Gastrocnemius medialis (tissue), 4 donors: ENCODE measurements around the gene UCK2. TPM values are rescaled to one million over a fixed set of nuclear protein-coding genes. Genes with fewer than 3 reads are reported as not detected.

ENCODE experiments used
- ATAC-seq, 2 donors: fragments of 150-250 bp; one replicate each; pipeline ENCODE4 v1.9.1; 2016
- DNase-seq, 2 donors: peaks; one replicate each; pipeline ENCODE4 v3.0.0-alpha.2; 2019
- H3K27ac ChIP-seq, 4 donors: fragments of 200-600 bp; sonication (generic); 1 replicate in 1 of 4; 2 replicates in 3 of 4; pipeline ENCODE4 v1.5.1; 2016 to 2018; ENCODE audit warnings: mild to moderate bottlenecking in 2 of 4, moderate library complexity in 1 of 4
- H3K27me3 ChIP-seq, 3 donors: fragments of 200-600 bp; sonication (generic) in 2 of 3; 1 replicate in 1 of 3; 2 replicates in 2 of 3; pipeline versions ENCODE4 v1.5.1 to v1.6.0; 2016 to 2019; ENCODE audit warnings: mild to moderate bottlenecking in 1 of 3, moderate library complexity in 1 of 3
- H3K36me3 ChIP-seq, 2 donors: fragments of 200-600 bp; sonication (generic) in 1 of 2; one replicate each; pipeline ENCODE4 v1.5.1; 2017 to 2018
- H3K4me1 ChIP-seq, 2 donors: fragments of 200-600 bp; sonication (generic) in 1 of 2; one replicate each; pipeline ENCODE4 v1.5.1; 2016 to 2017; ENCODE audit warnings: mild to moderate bottlenecking in 2 of 2
- H3K4me3 ChIP-seq, 4 donors: fragments of 200-600 bp; sonication (generic) in 3 of 4; 1 replicate in 1 of 4; 2 replicates in 3 of 4; pipeline ENCODE4 v1.5.1; 2016 to 2019; ENCODE audit warnings: mild to moderate bottlenecking in 2 of 4
- H3K9me3 ChIP-seq, 3 donors: fragments of 200-600 bp; sonication (generic) in 2 of 3; 1 replicate in 1 of 3; 2 replicates in 2 of 3; pipeline ENCODE4 v1.5.1; 2016 to 2019
- CTCF ChIP-seq, 5 experiments: fragments of 450-650 bp in 3 of 5; fragments of 200-600 bp in 2 of 5; sonication (generic) in 2 of 5; IDR thresholded peaks in 4 of 5; conservative IDR thresholded peaks in 1 of 5; 1 replicate in 4 of 5; 2 replicates in 1 of 5; pipeline ENCODE4 v1.5.1; 2016 to 2019; ENCODE audit warnings: antibody characterized with exemption in 5 of 5, mild to moderate bottlenecking in 3 of 5, moderate library complexity in 3 of 5
- POLR2A ChIP-seq, 2 donors: fragments of 450-650 bp; IDR thresholded peaks; one replicate each; pipeline ENCODE4 v1.6.1; 2017; ENCODE audit warnings: antibody characterized with exemption in 2 of 2, mild to moderate bottlenecking in 2 of 2, moderate library complexity in 2 of 2
- in situ Hi-C, 4 donors: fragments of 200-750 bp; cut with MboI; loops; one replicate each; pipeline versions ENCODE4 v1.15.0 to v1.8.0; 2017; ENCODE audit warnings: low sequenced_read_pairs in 4 of 4
- intact Hi-C: fragments of 100-400 bp; cut with DNase I; formaldehyde crosslinking; loops from one replicate; pipeline ENCODE4 v1.15.1; 2023; ENCODE audit warnings: low total_unique reads
- total RNA-seq, 4 donors: library from RNA; depleted of rRNA; stranded (reverse); fragments of >200 nt; gene quantifications; one replicate each; pipeline versions ENCODE4 v1.1.0 to v1.2.3, GENCODE V29; 2016

UCK2 gene
- total RNA-seq, 4 donors from 2014 or later: 14.0 to 32.7 (median 24.1) TPM

GRCh38 chr1:165907256-165907857, 79.9 kb downstream of the UCK2 start:
- intact Hi-C loops (no loop called here), in situ Hi-C loops (loop anchor here in 3 of 4 donors (5.0 to 25.0 kb wide), 3 partner anchors 83 to 305 kb away; partner anchors contain the start of genes TMCO1 (in 2 of the 3) and UCK2 (in 2 of the 3))
- peaks cover 7 to 10% of the 10 kb centered on the region in 2 donors for H3K4me1 ChIP-seq
- H3K27ac ChIP-seq: no peak overlapping the region
- H3K9me3 ChIP-seq: no peaks in the 10 kb centered on the region
- TF ChIP-seq CTCF (IDR thresholded peaks at IDR 0.05 in 4 of 5, conservative IDR thresholded peaks at IDR 0.05 in 1 of 5) (no peak), POLR2A (IDR thresholded peaks at IDR 0.05) (no peak)
- H3K36me3 ChIP-seq: peaks cover 0 to 36% of the 10 kb centered on the region in 2 donors
- no peak overlapping the region for H3K4me3 ChIP-seq
- DNase-seq (no peak), ATAC-seq (no peak)
- no peaks in the 10 kb centered on the region for H3K27me3 ChIP-seq

- H3K4me1 ChIP-seq: peaks cover 0 to 15% of the 10 kb centered on the region in 2 donors
- TF ChIP-seq POLR2A (IDR thresholded peaks at IDR 0.05) (no peak), CTCF (IDR thresholded peaks at IDR 0.05 in 4 of 5, conservative IDR thresholded peaks at IDR 0.05 in 1 of 5) (no peak)
- peaks cover 0 to 24% of the 10 kb centered on the region in 2 donors for H3K36me3 ChIP-seq
- intact Hi-C loops (loop anchor here (5.0 kb wide), 1 partner anchor 214 kb away; the partner anchor contains the start of gene ALDH9A1), in situ Hi-C loops (loop anchor here (5.0 to 25.0 kb wide), 7 partner anchors 86 to 526 kb away; partner anchors contain the start of genes TMCO1 (in 2 of the 4) and UCK2 (in 1 of the 4))
- H3K9me3 ChIP-seq: no peaks in the 10 kb centered on the region
- H3K27me3 ChIP-seq: no peaks in the 10 kb centered on the region
- peak in 1 of 2 donors; percentile 32 for DNase-seq
- H3K4me3 ChIP-seq: no peak overlapping the region
- H3K27ac ChIP-seq: peak overlapping the region in 3 of 4 donors; percentile 18 to 36 (median 31)
- ATAC-seq: peak in 1 of 2 donors; percentile 21
These were observed 83.5 kb downstream of the UCK2 start for GRCh38 chr1:165910764-165911421.

- ATAC-seq: no peak
- peaks cover 0 to 18% of the 10 kb centered on the region in 2 donors for H3K36me3 ChIP-seq
- intact Hi-C loops: loop anchor here (2.0 to 5.0 kb wide), 2 partner anchors 85 to 214 kb away; partner anchors contain the start of genes ALDH9A1 and UCK2
- TF ChIP-seq CTCF (IDR thresholded peaks at IDR 0.05 in 4 of 5, conservative IDR thresholded peaks at IDR 0.05 in 1 of 5): no peak
- TF ChIP-seq POLR2A (IDR thresholded peaks at IDR 0.05): no peak
- H3K4me1 ChIP-seq: peaks cover 0 to 15% of the 10 kb centered on the region in 2 donors
- no peaks in the 10 kb centered on the region for H3K9me3 ChIP-seq
- no peaks in the 10 kb centered on the region for H3K27me3 ChIP-seq
- H3K27ac ChIP-seq: peak overlapping the region in 2 of 4 donors; percentile 31 to 36
- H3K4me3 ChIP-seq: no peak overlapping the region
- in situ Hi-C loops: loop anchor here (5.0 to 25.0 kb wide), 7 partner anchors 87 to 527 kb away; partner anchors contain the start of genes TMCO1 (in 2 of the 4) and UCK2 (in 1 of the 4)
- no peak for DNase-seq
These were observed 84.3 kb downstream of the UCK2 start for GRCh38 chr1:165911609-165912281.

- Histone ChIP-seq H3K27ac (no peak overlapping the region), H3K27me3 (no peaks in the 10 kb centered on the region), H3K4me1 (peaks cover 0 to 15% of the 10 kb centered on the region in 2 donors), H3K4me3 (no peak overlapping the region), H3K9me3 (no peaks in the 10 kb centered on the region), H3K36me3 (peaks cover 0 to 15% of the 10 kb centered on the region in 2 donors)
- ATAC-seq: no peak
- TF ChIP-seq CTCF (IDR thresholded peaks at IDR 0.05 in 4 of 5, conservative IDR thresholded peaks at IDR 0.05 in 1 of 5) (no peak), POLR2A (IDR thresholded peaks at IDR 0.05) (no peak)
- intact Hi-C loops: loop anchor here (2.0 to 5.0 kb wide), 2 partner anchors 86 to 215 kb away; partner anchors contain the start of genes ALDH9A1 and UCK2
- in situ Hi-C loops: loop anchor here (5.0 to 25.0 kb wide), 7 partner anchors 88 to 528 kb away; partner anchors contain the start of genes TMCO1 (in 2 of the 4) and UCK2 (in 1 of the 4)
- DNase-seq: no peak
These were observed 85.2 kb downstream of the UCK2 start for GRCh38 chr1:165912638-165913037.
